GM18508 (cell line): ENCODE results near the gene SPRR1B.
"Not testable (repeated sequence)": the region's sequence is repeated elsewhere in the genome, so short reads cannot be mapped to it uniquely, and the experiment has no call there.

Source experiments
- ATAC-seq: cut with Tn5 transposase; IDR thresholded peaks from one replicate; pipeline ENCODE4 v1.9.1; 2021; ENCODE audit warnings: moderate number of reproducible peaks; ENCODE audit not compliant: insufficient read depth, unreplicated experiment

The SPRR1B gene

GRCh38 chr1:153032677-153033308 lies 1.8 kb downstream of the SPRR1B start:
- ATAC-seq = no peak

GRCh38 chr1:153035211-153035610 lies 4.2 kb downstream of the SPRR1B start:
- no peak for ATAC-seq

- no peak for ATAC-seq
These were observed 10.1 kb downstream of the SPRR1B start, which contains the start of gene SPRR2D for GRCh38 chr1:153040950-153041631. SPRR2D (minus strand) TSS chr1:153041120; CDS start chr1:153040346, 774 bp downstream.

- no peak for ATAC-seq
These were observed 18.2 kb downstream of the SPRR1B start for GRCh38 chr1:153049211-153049610.

- ATAC-seq = not testable (repeated sequence)
These were observed 25.1 kb downstream of the SPRR1B start for GRCh38 chr1:153056111-153056510.

GRCh38 chr1:153057375-153057774 lies 26.4 kb downstream of the SPRR1B start, which contains the start of gene SPRR2A:
SPRR2A (minus strand) TSS chr1:153057512; CDS start chr1:153056735, 777 bp downstream.
- no peak for ATAC-seq

GRCh38 chr1:153058154-153058553 lies 27.2 kb downstream of the SPRR1B start:
- ATAC-seq = no peak

- no peak for ATAC-seq
These were observed 28.1 kb downstream of the SPRR1B start for GRCh38 chr1:153058826-153059784.

GRCh38 chr1:153070243-153070642 lies 39.2 kb downstream of the SPRR1B start:
- ATAC-seq = no peak

GRCh38 chr1:153071511-153071910 lies 40.5 kb downstream of the SPRR1B start, which contains the start of gene SPRR2B:
SPRR2B (minus strand) TSS chr1:153071611; CDS start chr1:153070839, 772 bp downstream.
- ATAC-seq = no peak

- no peak for ATAC-seq
These were observed 42.1 kb downstream of the SPRR1B start for GRCh38 chr1:153072806-153073726.

- no peak for ATAC-seq
These were observed 50.7 kb downstream of the SPRR1B start for GRCh38 chr1:153081736-153082135.
